Mammary epithelial cell (primary cell): Measurements from ENCODE around the gene C12orf75.

Experiments used
- EZH2 ChIP-seq: IDR thresholded peaks from 2 replicates; pipeline ENCODE4 v1.6.1; 2012; ENCODE audit warnings: low read length, inconsistent platforms, borderline replicate concordance
- TF ChIP-seq, protein P1 (sequence below), 2 donors: IDR thresholded peaks in 1 of 2; conservative IDR thresholded peaks in 1 of 2; 2 replicates each; pipeline ENCODE4 v1.5.1; 2011 to 2012; ENCODE audit warnings: inconsistent platforms in 2 of 2, low read length in 2 of 2, mild to moderate bottlenecking in 2 of 2, control low read depth in 1 of 2, low read depth in 1 of 2; ENCODE audit not compliant: insufficient read depth in 1 of 2; ENCODE audit errors: extremely low read depth in 1 of 2

DNA sequence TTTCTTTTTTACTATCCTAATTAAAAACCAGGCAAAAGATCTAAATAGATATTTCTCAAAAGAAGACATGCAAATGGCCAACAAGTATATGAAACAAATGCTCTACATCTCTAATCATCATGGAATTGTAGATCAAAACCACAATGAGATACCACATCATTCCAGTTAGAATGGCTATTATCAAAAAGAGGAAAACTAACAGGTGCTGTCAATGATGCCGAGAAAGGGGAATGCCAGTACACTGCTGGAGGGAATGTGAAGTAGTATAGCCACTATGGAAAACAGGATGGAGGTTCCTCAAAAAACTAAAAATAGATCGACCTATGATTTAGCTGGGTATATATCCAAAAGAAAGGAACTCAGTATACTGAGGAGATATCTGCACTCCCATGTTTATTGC lies 39.0 kb upstream of the C12orf75 start:
- TF ChIP-seq, protein P1, sequence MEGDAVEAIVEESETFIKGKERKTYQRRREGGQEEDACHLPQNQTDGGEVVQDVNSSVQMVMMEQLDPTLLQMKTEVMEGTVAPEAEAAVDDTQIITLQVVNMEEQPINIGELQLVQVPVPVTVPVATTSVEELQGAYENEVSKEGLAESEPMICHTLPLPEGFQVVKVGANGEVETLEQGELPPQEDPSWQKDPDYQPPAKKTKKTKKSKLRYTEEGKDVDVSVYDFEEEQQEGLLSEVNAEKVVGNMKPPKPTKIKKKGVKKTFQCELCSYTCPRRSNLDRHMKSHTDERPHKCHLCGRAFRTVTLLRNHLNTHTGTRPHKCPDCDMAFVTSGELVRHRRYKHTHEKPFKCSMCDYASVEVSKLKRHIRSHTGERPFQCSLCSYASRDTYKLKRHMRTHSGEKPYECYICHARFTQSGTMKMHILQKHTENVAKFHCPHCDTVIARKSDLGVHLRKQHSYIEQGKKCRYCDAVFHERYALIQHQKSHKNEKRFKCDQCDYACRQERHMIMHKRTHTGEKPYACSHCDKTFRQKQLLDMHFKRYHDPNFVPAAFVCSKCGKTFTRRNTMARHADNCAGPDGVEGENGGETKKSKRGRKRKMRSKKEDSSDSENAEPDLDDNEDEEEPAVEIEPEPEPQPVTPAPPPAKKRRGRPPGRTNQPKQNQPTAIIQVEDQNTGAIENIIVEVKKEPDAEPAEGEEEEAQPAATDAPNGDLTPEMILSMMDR (conservative IDR thresholded peaks at IDR 0.05 in 1 of 2, IDR thresholded peaks at IDR 0.05 in 1 of 2; ENCODE audit: extremely low read depth in 1 of 2, insufficient read depth in 1 of 2, low read depth in 1 of 2, low read length in 2 of 2), result no peak
- TF ChIP-seq EZH2, result no peak
